Uterus (tissue), 2 donors: ENCODE data around the gene LRRC49.

Experiments
- POLR2A ChIP-seq, 2 donors: fragments of 450-650 bp; IDR thresholded peaks; one replicate each; pipeline ENCODE4 v1.6.1; 2016; ENCODE audit warnings: antibody characterized with exemption in 2 of 2, mild to moderate bottlenecking in 1 of 2, moderate library complexity in 1 of 2
- TF ChIP-seq, protein P1 (sequence below), 4 experiments: fragments of 200-600 bp in 2 of 4; fragments of 450-650 bp in 2 of 4; sonication (generic) in 2 of 4; IDR thresholded peaks; one replicate each; pipeline ENCODE4 v1.5.1; 2016 to 2019; ENCODE audit warnings: antibody characterized with exemption in 4 of 4, mild to moderate bottlenecking in 2 of 4, moderate library complexity in 1 of 4

DNA sequence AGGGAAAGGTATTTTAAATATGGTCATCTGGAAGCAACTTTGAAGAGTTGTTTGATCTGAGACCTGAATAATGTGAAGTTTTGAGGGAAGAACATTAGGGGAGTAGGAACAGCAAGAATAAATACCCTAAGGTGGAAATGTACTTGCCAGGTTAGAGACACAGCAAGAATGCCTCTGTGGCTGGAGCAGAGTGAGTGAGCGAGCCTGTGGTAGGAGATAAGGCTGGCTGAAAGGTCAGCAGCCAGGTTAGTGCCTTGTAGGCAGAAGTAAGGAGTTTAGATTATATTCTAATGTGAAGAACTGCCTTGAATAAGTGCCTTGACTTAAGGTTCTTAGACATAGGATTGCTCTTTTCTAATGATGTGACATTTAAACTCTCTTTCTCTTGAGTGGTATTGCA lies 18.3 kb downstream of the LRRC49 start:
- no peak for TF ChIP-seq POLR2A (IDR thresholded peaks at IDR 0.05)
- TF ChIP-seq, protein P1, sequence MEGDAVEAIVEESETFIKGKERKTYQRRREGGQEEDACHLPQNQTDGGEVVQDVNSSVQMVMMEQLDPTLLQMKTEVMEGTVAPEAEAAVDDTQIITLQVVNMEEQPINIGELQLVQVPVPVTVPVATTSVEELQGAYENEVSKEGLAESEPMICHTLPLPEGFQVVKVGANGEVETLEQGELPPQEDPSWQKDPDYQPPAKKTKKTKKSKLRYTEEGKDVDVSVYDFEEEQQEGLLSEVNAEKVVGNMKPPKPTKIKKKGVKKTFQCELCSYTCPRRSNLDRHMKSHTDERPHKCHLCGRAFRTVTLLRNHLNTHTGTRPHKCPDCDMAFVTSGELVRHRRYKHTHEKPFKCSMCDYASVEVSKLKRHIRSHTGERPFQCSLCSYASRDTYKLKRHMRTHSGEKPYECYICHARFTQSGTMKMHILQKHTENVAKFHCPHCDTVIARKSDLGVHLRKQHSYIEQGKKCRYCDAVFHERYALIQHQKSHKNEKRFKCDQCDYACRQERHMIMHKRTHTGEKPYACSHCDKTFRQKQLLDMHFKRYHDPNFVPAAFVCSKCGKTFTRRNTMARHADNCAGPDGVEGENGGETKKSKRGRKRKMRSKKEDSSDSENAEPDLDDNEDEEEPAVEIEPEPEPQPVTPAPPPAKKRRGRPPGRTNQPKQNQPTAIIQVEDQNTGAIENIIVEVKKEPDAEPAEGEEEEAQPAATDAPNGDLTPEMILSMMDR (IDR thresholded peaks at IDR 0.05) = no peak
